ENCODE measurements around the gene EPS15.

Gene EPS15

GRCh38 chr1:51347398-51348146 is 171.5 kb downstream of the EPS15 start:
- DNase-seq (ENCODE audit: extremely low spot score, insufficient read length, low read depth) (no peak), FAIRE-seq (no peak)

- no peak for DNase-seq (ENCODE audit: extremely low spot score, insufficient read length, low read depth)
- no peak for FAIRE-seq
Observed at GRCh38 chr1:51346086-51346942, 172.8 kb downstream of the EPS15 start.

- FAIRE-seq (no peak), DNase-seq (ENCODE audit: extremely low spot score, insufficient read length, low read depth) (no peak)
Observed at GRCh38 chr1:51345300-51345687, 173.8 kb downstream of the EPS15 start.

GRCh38 chr1:51344602-51345299 is 174.3 kb downstream of the EPS15 start:
- DNase-seq (ENCODE audit: extremely low spot score, insufficient read length, low read depth) (no peak), FAIRE-seq (no peak)

GRCh38 chr1:51344276-51344601 is 174.8 kb downstream of the EPS15 start:
- FAIRE-seq: no peak
- DNase-seq (ENCODE audit: extremely low spot score, insufficient read length, low read depth): no peak

- no peak for FAIRE-seq
- no peak for DNase-seq (ENCODE audit: extremely low spot score, insufficient read length, low read depth)
Observed at GRCh38 chr1:51343624-51344023, 175.4 kb downstream of the EPS15 start.

GRCh38 chr1:51342591-51343206 is 176.4 kb downstream of the EPS15 start:
- no peak for FAIRE-seq
- DNase-seq (ENCODE audit: extremely low spot score, insufficient read length, low read depth): no peak

- FAIRE-seq (peak; percentile 72), DNase-seq (ENCODE audit: extremely low spot score, insufficient read length, low read depth) (no peak)
Observed at GRCh38 chr1:51341876-51342496, 177.1 kb downstream of the EPS15 start.

GRCh38 chr1:51340380-51340779 is 178.7 kb downstream of the EPS15 start:
- DNase-seq (ENCODE audit: extremely low spot score, insufficient read length, low read depth) (no peak), FAIRE-seq (no peak)

- DNase-seq (ENCODE audit: extremely low spot score, insufficient read length, low read depth): no peak
- FAIRE-seq: no peak
Observed at GRCh38 chr1:51336711-51337110, 182.4 kb downstream of the EPS15 start.

- DNase-seq (ENCODE audit: extremely low spot score, insufficient read length, low read depth) (no peak), FAIRE-seq (no peak)
Observed at GRCh38 chr1:51336004-51336403, 183.1 kb downstream of the EPS15 start.

- FAIRE-seq (peak; percentile 56), DNase-seq (ENCODE audit: extremely low spot score, insufficient read length, low read depth) (peak; percentile 46)
Observed at GRCh38 chr1:51331206-51332100, 187.6 kb downstream of the EPS15 start.

- DNase-seq (ENCODE audit: extremely low spot score, insufficient read length, low read depth) (no peak), FAIRE-seq (no peak)
Observed at GRCh38 chr1:51330331-51331201, 188.5 kb downstream of the EPS15 start, which contains the start of gene TTC39A. TSS of gene TTC39A (minus strand) at chr1:51330562. CDS start at chr1:51330477, 85 bp downstream.

- DNase-seq (ENCODE audit: extremely low spot score, insufficient read length, low read depth) (no peak), FAIRE-seq (no peak)
Observed at GRCh38 chr1:51329443-51330325, 189.4 kb downstream of the EPS15 start.

GRCh38 chr1:51328926-51329325 is 190.1 kb downstream of the EPS15 start:
- DNase-seq (ENCODE audit: extremely low spot score, insufficient read length, low read depth): no peak
- FAIRE-seq: no peak

GRCh38 chr1:51328279-51328678 is 190.8 kb downstream of the EPS15 start:
- FAIRE-seq (no peak), DNase-seq (ENCODE audit: extremely low spot score, insufficient read length, low read depth) (no peak)

GRCh38 chr1:51327386-51327785 is 191.7 kb downstream of the EPS15 start:
- DNase-seq (ENCODE audit: extremely low spot score, insufficient read length, low read depth): no peak
- no peak for FAIRE-seq

All from GM18507 (cell line).